RWPE1 (cell line): Measurements from ENCODE around the gene ZNF256.

Experiments
- CTCF ChIA-PET: fragments of 350-600 bp; sonication (Branson Sonifier 250); formaldehyde crosslinking; extraction: SDS; loops from one replicate; lab custom pipeline; 2021; lab: Yijun Ruan, JAX
- POLR2A ChIA-PET: fragments of 400-600 bp; formaldehyde crosslinking; extraction: SDS; loops from one replicate; lab custom pipeline; 2020; ENCODE audit warnings: antibody characterized with exemption; ENCODE audit not compliant: low non-redundant PET; lab: Yijun Ruan, JAX
- DNase-seq: peaks from one replicate; pipeline ENCODE4 v3.0.0; 2012; ENCODE audit warnings: low spot score
- H3K27ac ChIP-seq: fragments of 450-650 bp; 2 replicates; pipeline ENCODE4 v1.5.1; 2017
- TF ChIP-seq, protein P1 (sequence below): fragments of 450-650 bp; conservative IDR thresholded peaks from 2 replicates; pipeline ENCODE4 v1.5.1; 2017; ENCODE audit warnings: low read depth, mild to moderate bottlenecking

Gene ZNF256

DNA sequence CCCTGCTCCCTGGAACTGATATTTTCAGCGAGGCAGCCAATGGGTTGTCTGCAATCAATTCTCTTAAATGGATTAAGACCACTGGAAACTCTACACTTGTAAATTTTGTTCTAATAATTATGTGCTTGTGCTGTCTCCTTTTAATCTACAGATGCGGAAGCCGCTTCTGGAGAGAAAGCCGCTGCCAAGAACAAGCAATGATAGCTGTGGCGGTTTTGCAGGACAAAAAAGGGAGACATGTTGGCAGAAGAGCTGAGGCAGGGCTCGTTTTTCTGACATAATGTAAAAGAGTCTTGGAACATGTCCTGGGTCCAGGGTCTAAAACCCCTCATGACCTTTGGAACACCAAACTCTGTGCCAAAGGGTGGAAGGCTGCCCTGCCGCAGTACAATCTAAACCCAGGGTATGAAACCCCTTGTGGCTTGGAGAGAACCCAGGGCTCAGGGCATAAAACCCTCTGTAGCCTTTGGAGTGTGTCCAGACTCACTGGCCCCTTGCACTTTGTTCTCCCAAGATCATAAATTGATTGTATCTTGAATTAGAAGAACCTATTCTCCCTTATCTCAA, 43.8 kb downstream of the ZNF256 start:
- no peak overlapping the region for H3K27ac ChIP-seq
- POLR2A ChIA-PET: no interaction called here
- CTCF ChIA-PET: interaction anchor here (0.7 kb wide), 1 partner anchor 32 kb away, joined by 3 read pairs; no protein-coding TSS in a partner anchor

GRCh38 chr19:57900311-57900710, 47.2 kb downstream of the ZNF256 start:
- no peak for DNase-seq
- H3K27ac ChIP-seq: no peak overlapping the region
- POLR2A ChIA-PET: no interaction called here
- CTCF ChIA-PET: no interaction called here
- TF ChIP-seq, protein P1, sequence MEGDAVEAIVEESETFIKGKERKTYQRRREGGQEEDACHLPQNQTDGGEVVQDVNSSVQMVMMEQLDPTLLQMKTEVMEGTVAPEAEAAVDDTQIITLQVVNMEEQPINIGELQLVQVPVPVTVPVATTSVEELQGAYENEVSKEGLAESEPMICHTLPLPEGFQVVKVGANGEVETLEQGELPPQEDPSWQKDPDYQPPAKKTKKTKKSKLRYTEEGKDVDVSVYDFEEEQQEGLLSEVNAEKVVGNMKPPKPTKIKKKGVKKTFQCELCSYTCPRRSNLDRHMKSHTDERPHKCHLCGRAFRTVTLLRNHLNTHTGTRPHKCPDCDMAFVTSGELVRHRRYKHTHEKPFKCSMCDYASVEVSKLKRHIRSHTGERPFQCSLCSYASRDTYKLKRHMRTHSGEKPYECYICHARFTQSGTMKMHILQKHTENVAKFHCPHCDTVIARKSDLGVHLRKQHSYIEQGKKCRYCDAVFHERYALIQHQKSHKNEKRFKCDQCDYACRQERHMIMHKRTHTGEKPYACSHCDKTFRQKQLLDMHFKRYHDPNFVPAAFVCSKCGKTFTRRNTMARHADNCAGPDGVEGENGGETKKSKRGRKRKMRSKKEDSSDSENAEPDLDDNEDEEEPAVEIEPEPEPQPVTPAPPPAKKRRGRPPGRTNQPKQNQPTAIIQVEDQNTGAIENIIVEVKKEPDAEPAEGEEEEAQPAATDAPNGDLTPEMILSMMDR: no peak

More for the DNA sequence above, 43.8 kb downstream of the ZNF256 start:
- DNase-seq: no peak
- TF ChIP-seq, protein P1: no peak; the same call in 1 of the 2 replicates
